Body of pancreas (tissue), 4 donors: ENCODE measurements around the gene TMEM181.

Source experiments
- CTCF ChIP-seq, 7 experiments: fragments of 450-650 bp in 4 of 7; fragments of 200-600 bp in 3 of 7; sonication (generic) in 3 of 7; IDR thresholded peaks; one replicate each; pipeline ENCODE4 v1.5.1; 2016 to 2019; ENCODE audit warnings: antibody characterized with exemption in 7 of 7
- POLR2A ChIP-seq, 3 donors: fragments of 450-650 bp; IDR thresholded peaks; one replicate each; pipeline ENCODE4 v1.6.1; 2016; ENCODE audit warnings: antibody characterized with exemption in 3 of 3, mild to moderate bottlenecking in 2 of 3

- TF ChIP-seq CTCF (IDR thresholded peaks at IDR 0.05) (peak in 2 of 7 experiments; percentile 13 to 24), POLR2A (IDR thresholded peaks at IDR 0.05) (peak in 2 of 3 donors; percentile 22 to 28)
These were observed 1.5 kb downstream of the TMEM181 start for GRCh38 chr6:158561321-158561884.
